Naive thymus-derived CD4-positive, alpha-beta T cell (primary cell): Measurements from ENCODE around the gene SLC2A13. TPM values are rescaled to one million over a fixed set of nuclear protein-coding genes. Genes with fewer than 3 reads are reported as not detected.

ENCODE experiments used
- ATAC-seq: fragments of 150-1000 bp; cut with Tn5 transposase; 2 replicates; pipeline ENCODE4 v1.10.0; 2021; ENCODE audit warnings: mild to moderate bottlenecking, moderate library complexity
- CTCF ChIA-PET: fragments of 350-600 bp; sonication (Branson Sonifier 250); formaldehyde crosslinking; loops from one replicate; lab custom pipeline; 2021; ENCODE audit warnings: antibody characterized with exemption; lab: Charles Lee
- POLR2A ChIA-PET: fragments of 350-600 bp; sonication (Branson Sonifier 250); formaldehyde crosslinking; loops from one replicate; lab custom pipeline; 2021; ENCODE audit warnings: antibody characterized with exemption, inconsistent platforms; lab: Charles Lee
- DNase-seq, 9 donors: peaks; one replicate each; pipeline versions ENCODE4 v3.0.0 to v3.0.0-alpha.2; 2020 to 2022; ENCODE audit warnings: mixed read lengths in 1 of 9
- H3K27ac ChIP-seq: one replicate; pipeline ENCODE4 v1.7.0; 2013; ENCODE audit warnings: mild to moderate bottlenecking, low read depth, low read length, moderate library complexity
- H3K27me3 ChIP-seq, 2 donors: one replicate each; pipeline ENCODE4 v1.7.0; 2013; ENCODE audit warnings: low read length in 2 of 2, mild to moderate bottlenecking in 2 of 2, moderate library complexity in 2 of 2; ENCODE audit not compliant: control insufficient read depth in 2 of 2, insufficient read depth in 2 of 2
- H3K36me3 ChIP-seq, 3 experiments: 1 replicate in 2 of 3; 2 replicates in 1 of 3; pipeline ENCODE4 v1.7.0; 2013; ENCODE audit warnings: low read length in 3 of 3, mild to moderate bottlenecking in 3 of 3, moderate library complexity in 1 of 3; ENCODE audit not compliant: insufficient read depth in 3 of 3, control insufficient read depth in 2 of 3
- H3K4me1 ChIP-seq, 2 donors: one replicate each; pipeline ENCODE4 v1.7.0; 2013; ENCODE audit warnings: low read length in 2 of 2, mild to moderate bottlenecking in 2 of 2, moderate library complexity in 1 of 2; ENCODE audit not compliant: control insufficient read depth in 2 of 2, insufficient read depth in 2 of 2
- H3K4me3 ChIP-seq: 2 replicates; pipeline ENCODE4 v1.7.0; 2013; ENCODE audit warnings: mild to moderate bottlenecking, low read length
- H3K9me3 ChIP-seq, 3 experiments: 1 replicate in 2 of 3; 2 replicates in 1 of 3; pipeline ENCODE4 v1.7.0; 2013; ENCODE audit warnings: low read length in 3 of 3; ENCODE audit not compliant: control insufficient read depth in 2 of 3
- H3K27ac Mint-ChIP-seq, 9 donors: one replicate each; pipeline ENCODE4 v1.8.0; 2020 to 2022; ENCODE audit warnings: mixed read lengths in 9 of 9, mild to moderate bottlenecking in 8 of 9, moderate library complexity in 5 of 9, inconsistent platforms in 2 of 9
- H3K27me3 Mint-ChIP-seq, 5 donors: one replicate each; pipeline ENCODE4 v1.8.0; 2021 to 2022; ENCODE audit warnings: mixed read lengths in 5 of 5, mild to moderate bottlenecking in 1 of 5
- H3K36me3 Mint-ChIP-seq, 5 donors: one replicate each; pipeline ENCODE4 v1.8.0; 2020 to 2022; ENCODE audit warnings: mixed read lengths in 5 of 5, mild to moderate bottlenecking in 3 of 5, inconsistent platforms in 1 of 5
- H3K4me1 Mint-ChIP-seq, 7 donors: one replicate each; pipeline ENCODE4 v1.8.0; 2020 to 2022; ENCODE audit warnings: mixed read lengths in 7 of 7, mild to moderate bottlenecking in 3 of 7, inconsistent platforms in 1 of 7
- H3K4me3 Mint-ChIP-seq, 10 donors: one replicate each; pipeline ENCODE4 v1.8.0; 2020 to 2022; ENCODE audit warnings: mild to moderate bottlenecking in 10 of 10, mixed read lengths in 10 of 10, moderate library complexity in 6 of 10, inconsistent platforms in 2 of 10
- H3K9me3 Mint-ChIP-seq, 11 donors: one replicate each; pipeline ENCODE4 v1.8.0; 2020 to 2022; ENCODE audit warnings: mixed read lengths in 11 of 11, mild to moderate bottlenecking in 4 of 11, inconsistent platforms in 1 of 11, moderate library complexity in 1 of 11
- intact Hi-C, 2 donors: fragments of 100-400 bp; cut with micrococcal nuclease; formaldehyde crosslinking; loops; one replicate each; pipeline ENCODE4 v1.15.1; 2023
- polyA plus RNA-seq, 2 donors: library from polyadenylated mRNA; unstranded; fragments of 300-500 nt; fragmentation: Illumina TruSeq; gene quantifications; one replicate each; pipeline ENCODE4 v1.2.3, GENCODE V29; 2021
- total RNA-seq, 6 experiments: library from RNA in 5 of 6; stranded (reverse) in 5 of 6; gene quantifications; 1 replicate in 5 of 6; 2 replicates in 1 of 6; pipeline ENCODE4 v1.2.3 and lab custom pipeline; 2021 to 2026

Gene SLC2A13
- total and polyA plus RNA-seq, 7 experiments from 2014 or later = 1.2 to 5.8 (median 4.4) TPM

GRCh38 chr12:39872425-39872824, 233.5 kb downstream of the SLC2A13 start:
- ChIA-PET POLR2A (interaction anchor here (0.8 kb wide), 1 partner anchor 13 kb away, joined by 4 read pairs; no protein-coding TSS in a partner anchor), CTCF (no interaction called here)
- Mint-ChIP-seq H3K36me3 (peaks cover 0 to 4% (median 0%) of the 10 kb centered on the region in 5 donors), H3K27me3 (no peaks in the 10 kb centered on the region), H3K9me3 (peaks cover 0 to 6% (median 0%) of the 10 kb centered on the region in 11 donors), H3K27ac (no peak overlapping the region), H3K4me1 (peaks cover 0 to 2% (median 0%) of the 10 kb centered on the region in 7 donors), H3K4me3 (no peak overlapping the region)
- no peak for DNase-seq
- no peaks in the 10 kb centered on the region for H3K9me3 ChIP-seq
- ATAC-seq = no peak
- H3K36me3 ChIP-seq = no peaks in the 10 kb centered on the region
- no peaks in the 10 kb centered on the region for H3K27me3 ChIP-seq
- no peaks in the 10 kb centered on the region for H3K4me1 ChIP-seq
- intact Hi-C loops = no loop called here
- H3K4me3 ChIP-seq = no peak overlapping the region
- H3K27ac ChIP-seq = no peak overlapping the region

- H3K27ac ChIP-seq = no peak overlapping the region
- H3K36me3 ChIP-seq = no peaks in the 10 kb centered on the region
- no peak for ATAC-seq
- Mint-ChIP-seq H3K27ac (no peak overlapping the region), H3K27me3 (no peaks in the 10 kb centered on the region), H3K4me1 (no peaks in the 10 kb centered on the region), H3K4me3 (no peak overlapping the region), H3K9me3 (peaks cover 0 to 5% (median 0%) of the 10 kb centered on the region in 11 donors), H3K36me3 (peaks cover 0 to 30% (median 8%) of the 10 kb centered on the region in 5 donors)
- H3K4me1 ChIP-seq = no peaks in the 10 kb centered on the region
- CTCF ChIA-PET = no interaction called here
- no peaks in the 10 kb centered on the region for H3K27me3 ChIP-seq
- no peak for DNase-seq
- intact Hi-C loops = no loop called here
- POLR2A ChIA-PET = no interaction called here
- H3K9me3 ChIP-seq = no peaks in the 10 kb centered on the region
- H3K4me3 ChIP-seq = no peak overlapping the region
Measured at GRCh38 chr12:39868328-39868725, 237.6 kb downstream of the SLC2A13 start.

GRCh38 chr12:39867631-39868327, 238.1 kb downstream of the SLC2A13 start:
- no peak overlapping the region for H3K4me3 Mint-ChIP-seq
- peaks cover 0 to 5% (median 0%) of the 10 kb centered on the region in 11 donors for H3K9me3 Mint-ChIP-seq
- no peaks in the 10 kb centered on the region for H3K4me1 ChIP-seq
- ATAC-seq (no peak), DNase-seq (no peak)
- ChIA-PET POLR2A (no interaction called here), CTCF (no interaction called here)
- intact Hi-C loops = no loop called here
- H3K36me3 Mint-ChIP-seq = peaks cover 0 to 30% (median 8%) of the 10 kb centered on the region in 5 donors
- no peaks in the 10 kb centered on the region for H3K36me3 ChIP-seq
- H3K4me3 ChIP-seq = no peak overlapping the region
- H3K9me3 ChIP-seq = no peaks in the 10 kb centered on the region
- H3K27me3 ChIP-seq = no peaks in the 10 kb centered on the region
- no peaks in the 10 kb centered on the region for H3K27me3 Mint-ChIP-seq
- no peak overlapping the region for H3K27ac Mint-ChIP-seq
- no peak overlapping the region for H3K27ac ChIP-seq
- no peaks in the 10 kb centered on the region for H3K4me1 Mint-ChIP-seq

- CTCF ChIA-PET = no interaction called here
- H3K4me1 Mint-ChIP-seq = no peaks in the 10 kb centered on the region
- no peak for DNase-seq
- no peaks in the 10 kb centered on the region for H3K9me3 ChIP-seq
- no peaks in the 10 kb centered on the region for H3K27me3 Mint-ChIP-seq
- H3K9me3 Mint-ChIP-seq = peaks cover 0 to 5% (median 0%) of the 10 kb centered on the region in 11 donors
- no peaks in the 10 kb centered on the region for H3K27me3 ChIP-seq
- H3K4me3 Mint-ChIP-seq = no peak overlapping the region
- no peak overlapping the region for H3K27ac ChIP-seq
- ATAC-seq = no peak
- H3K36me3 Mint-ChIP-seq = peaks cover 0 to 30% (median 8%) of the 10 kb centered on the region in 5 donors
- POLR2A ChIA-PET = no interaction called here
- no peaks in the 10 kb centered on the region for H3K4me1 ChIP-seq
- no peak overlapping the region for H3K27ac Mint-ChIP-seq
- no peaks in the 10 kb centered on the region for H3K36me3 ChIP-seq
- intact Hi-C loops = no loop called here
- H3K4me3 ChIP-seq = no peak overlapping the region
Measured at GRCh38 chr12:39866135-39866534, 239.7 kb downstream of the SLC2A13 start.

GRCh38 chr12:39860695-39861094, 245.2 kb downstream of the SLC2A13 start:
- Mint-ChIP-seq H3K27ac (no peak overlapping the region), H3K4me3 (no peak overlapping the region), H3K27me3 (no peaks in the 10 kb centered on the region), H3K36me3 (peaks cover 0 to 39% (median 5%) of the 10 kb centered on the region in 5 donors), H3K4me1 (no peaks in the 10 kb centered on the region), H3K9me3 (peaks cover 0 to 4% (median 0%) of the 10 kb centered on the region in 11 donors)
- DNase-seq (no peak), ATAC-seq (no peak)
- H3K36me3 ChIP-seq = no peaks in the 10 kb centered on the region
- ChIA-PET POLR2A (no interaction called here), CTCF (no interaction called here)
- no peak overlapping the region for H3K4me3 ChIP-seq
- no peak overlapping the region for H3K27ac ChIP-seq
- H3K4me1 ChIP-seq = no peaks in the 10 kb centered on the region
- H3K9me3 ChIP-seq = no peaks in the 10 kb centered on the region
- intact Hi-C loops = no loop called here
- H3K27me3 ChIP-seq = no peaks in the 10 kb centered on the region

- no peak for DNase-seq
- no peaks in the 10 kb centered on the region for H3K4me1 ChIP-seq
- H3K9me3 ChIP-seq = no peaks in the 10 kb centered on the region
- Mint-ChIP-seq H3K27me3 (no peaks in the 10 kb centered on the region), H3K4me1 (no peaks in the 10 kb centered on the region), H3K27ac (no peak overlapping the region), H3K4me3 (no peak overlapping the region), H3K36me3 (peaks cover 0 to 12% (median 4%) of the 10 kb centered on the region in 5 donors), H3K9me3 (peaks cover 0 to 2% (median 0%) of the 10 kb centered on the region in 11 donors)
- ChIA-PET POLR2A (no interaction called here), CTCF (no interaction called here)
- H3K27me3 ChIP-seq = no peaks in the 10 kb centered on the region
- H3K36me3 ChIP-seq = no peaks in the 10 kb centered on the region
- no peak for ATAC-seq
- intact Hi-C loops = no loop called here
- no peak overlapping the region for H3K27ac ChIP-seq
- no peak overlapping the region for H3K4me3 ChIP-seq
Measured at GRCh38 chr12:39853003-39853402, 252.9 kb downstream of the SLC2A13 start.

- Histone ChIP-seq H3K27ac (no peak overlapping the region), H3K4me1 (no peaks in the 10 kb centered on the region), H3K36me3 (no peaks in the 10 kb centered on the region), H3K4me3 (no peak overlapping the region), H3K27me3 (no peaks in the 10 kb centered on the region), H3K9me3 (no peaks in the 10 kb centered on the region)
- intact Hi-C loops = no loop called here
- H3K27ac Mint-ChIP-seq = no peak overlapping the region
- H3K4me1 Mint-ChIP-seq = no peaks in the 10 kb centered on the region
- ChIA-PET CTCF (no interaction called here), POLR2A (no interaction called here)
- no peak overlapping the region for H3K4me3 Mint-ChIP-seq
- H3K36me3 Mint-ChIP-seq = peaks cover 0 to 11% (median 4%) of the 10 kb centered on the region in 5 donors
- peaks cover 0 to 2% (median 0%) of the 10 kb centered on the region in 11 donors for H3K9me3 Mint-ChIP-seq
- ATAC-seq (no peak), DNase-seq (no peak)
- no peaks in the 10 kb centered on the region for H3K27me3 Mint-ChIP-seq
Measured at GRCh38 chr12:39852346-39852745, 253.5 kb downstream of the SLC2A13 start.
